Stimulated activated CD8-positive, alpha-beta memory T cell treated with anti-CD3 and anti-CD28 coated beads, Interleukin-7, amount 100 ng/mL, for 24 hours (primary cell): ENCODE data around the gene PPP1R1B.

Experiments used
- DNase-seq: peaks from one replicate; pipeline ENCODE4 v3.0.0-alpha.2; 2020; ENCODE audit warnings: low read depth

PPP1R1B gene

DNA sequence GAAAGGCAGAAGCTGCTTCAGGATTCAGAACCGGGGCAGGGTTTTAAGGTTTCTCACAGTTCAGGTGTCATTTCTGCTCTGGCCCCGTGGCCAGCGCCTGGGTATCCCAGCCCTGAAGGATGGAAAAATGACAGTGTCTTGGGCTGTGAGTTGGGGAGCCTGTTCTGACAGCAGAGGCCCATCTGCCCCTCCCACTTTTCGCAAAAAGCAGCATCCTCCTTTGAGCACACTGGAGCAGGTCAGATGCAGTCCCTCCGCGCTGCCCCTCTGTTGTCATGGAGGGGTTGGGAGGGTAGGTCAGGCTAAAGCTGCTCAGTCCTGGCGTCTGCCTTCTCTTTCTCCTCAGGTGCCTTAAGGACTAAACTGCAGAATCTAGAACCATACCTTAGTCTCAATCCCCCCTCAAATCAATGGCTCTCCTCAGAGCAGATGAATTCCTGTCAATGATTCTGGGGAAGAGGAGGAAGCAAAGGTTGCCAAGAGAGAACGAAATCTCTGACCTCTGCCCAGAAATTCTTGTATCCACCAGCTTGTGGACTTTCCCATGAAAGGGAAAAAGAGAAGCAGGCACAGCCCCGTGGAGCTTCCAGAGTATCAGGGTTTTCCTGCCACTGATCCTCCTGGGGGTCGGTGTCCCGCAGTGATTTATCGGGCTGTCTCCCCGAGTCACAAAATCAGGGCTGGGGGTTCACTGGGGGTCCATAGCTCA lies 26.3 kb upstream of the PPP1R1B start:
- no peak for DNase-seq

DNA sequence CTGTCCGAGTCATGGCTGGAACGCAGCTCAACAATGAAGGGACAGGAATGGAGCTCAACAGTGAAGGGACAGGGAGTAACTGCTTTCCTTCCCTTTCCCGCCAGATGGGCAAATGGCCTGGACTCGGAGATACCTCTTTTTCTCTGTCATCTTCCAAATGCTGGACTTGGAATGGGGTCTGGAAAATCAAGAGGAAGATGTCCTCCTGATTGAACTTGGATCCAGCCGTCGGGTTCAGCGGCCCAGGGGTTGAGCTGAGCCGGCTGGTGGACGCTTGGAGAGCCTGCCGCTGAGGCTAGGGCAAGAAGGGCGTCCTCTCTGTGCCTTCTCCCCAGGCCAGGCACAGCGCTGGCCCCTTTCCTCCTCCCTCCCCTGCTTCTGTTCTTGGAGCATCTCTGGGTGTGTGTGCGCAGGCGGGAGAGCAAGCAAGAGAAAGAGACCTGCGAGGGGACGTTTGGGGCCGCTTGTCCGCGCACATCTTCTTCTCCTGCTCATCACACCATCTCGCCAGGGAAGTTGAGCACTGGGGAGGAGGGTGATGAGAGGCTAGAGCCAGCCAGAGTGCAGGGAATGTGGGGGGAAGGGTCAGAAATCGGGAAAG lies 25.7 kb upstream of the PPP1R1B start:
- DNase-seq, result no peak

DNA sequence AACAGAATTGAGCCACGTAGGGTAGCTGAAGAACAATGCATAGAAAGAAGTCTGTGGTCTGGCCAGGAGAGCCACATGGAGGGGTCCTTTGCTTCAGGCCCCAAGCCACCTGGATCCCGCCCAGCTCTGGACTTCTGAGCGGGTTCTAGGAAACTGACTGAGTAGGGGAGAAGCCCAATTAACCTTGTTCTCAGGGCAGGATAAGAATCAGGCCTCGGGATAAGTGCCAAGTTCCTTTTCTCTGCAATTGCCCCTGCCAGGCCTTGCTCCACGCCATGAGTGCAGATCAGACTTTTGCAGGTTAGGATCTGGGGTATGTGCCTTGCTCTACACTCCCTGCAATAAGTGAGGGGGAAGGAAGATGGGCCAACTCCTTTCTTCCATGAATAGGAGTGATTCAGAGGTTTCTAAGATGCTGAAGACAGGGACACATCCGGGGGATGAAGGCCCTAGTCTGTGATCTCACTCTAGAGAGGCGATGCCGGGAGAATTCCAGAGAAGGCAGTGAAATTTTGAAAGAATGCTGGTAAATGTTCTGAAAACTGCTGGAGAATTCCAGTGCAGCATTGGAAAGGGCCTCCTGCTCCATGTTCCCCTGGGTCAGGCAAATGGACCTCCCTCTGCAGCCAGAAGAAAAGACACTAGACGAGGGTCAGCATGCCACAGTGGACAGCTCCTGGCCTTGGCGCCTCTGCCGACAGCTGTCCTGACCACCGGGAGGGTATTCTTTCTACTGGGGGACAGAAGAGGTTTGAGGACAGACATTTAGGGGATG lies 24.8 kb upstream of the PPP1R1B start:
- no peak for DNase-seq

DNA sequence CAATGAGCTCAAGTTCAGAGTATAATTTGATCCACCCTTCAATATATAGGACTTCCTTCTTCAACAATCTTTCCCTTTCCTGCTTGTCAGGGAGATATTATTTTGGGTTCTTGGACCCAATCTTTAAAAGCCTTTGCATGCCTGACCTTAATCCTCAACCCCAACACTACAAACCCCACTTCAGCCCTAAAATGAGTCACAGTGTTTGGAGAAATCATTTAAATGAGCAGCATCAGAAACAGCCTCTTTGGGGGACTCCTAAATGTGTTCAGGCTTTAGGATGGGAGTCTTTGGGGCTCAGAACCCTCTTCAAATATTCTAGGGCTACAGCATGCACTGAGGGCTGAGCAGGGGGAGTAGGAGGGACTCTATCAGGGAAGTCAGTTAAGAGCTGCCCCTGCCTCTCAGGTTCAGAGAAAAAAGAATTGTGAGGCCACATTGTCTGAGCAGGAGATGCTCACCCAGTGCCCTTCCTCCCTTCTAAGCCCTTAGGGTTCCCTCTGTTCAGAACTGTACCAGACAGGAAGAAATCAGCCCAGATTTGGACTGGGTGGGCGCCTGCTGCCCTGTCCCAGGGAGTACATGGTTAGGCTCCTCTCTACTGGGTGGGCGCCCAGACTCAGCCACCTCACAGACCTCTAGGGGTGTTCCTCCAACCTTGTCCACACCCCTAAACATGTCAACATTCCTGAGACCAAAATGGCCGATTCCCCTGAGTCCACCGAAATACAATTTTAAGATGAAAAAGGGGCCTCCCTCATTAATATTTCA lies 24.0 kb upstream of the PPP1R1B start:
- no peak for DNase-seq

DNA sequence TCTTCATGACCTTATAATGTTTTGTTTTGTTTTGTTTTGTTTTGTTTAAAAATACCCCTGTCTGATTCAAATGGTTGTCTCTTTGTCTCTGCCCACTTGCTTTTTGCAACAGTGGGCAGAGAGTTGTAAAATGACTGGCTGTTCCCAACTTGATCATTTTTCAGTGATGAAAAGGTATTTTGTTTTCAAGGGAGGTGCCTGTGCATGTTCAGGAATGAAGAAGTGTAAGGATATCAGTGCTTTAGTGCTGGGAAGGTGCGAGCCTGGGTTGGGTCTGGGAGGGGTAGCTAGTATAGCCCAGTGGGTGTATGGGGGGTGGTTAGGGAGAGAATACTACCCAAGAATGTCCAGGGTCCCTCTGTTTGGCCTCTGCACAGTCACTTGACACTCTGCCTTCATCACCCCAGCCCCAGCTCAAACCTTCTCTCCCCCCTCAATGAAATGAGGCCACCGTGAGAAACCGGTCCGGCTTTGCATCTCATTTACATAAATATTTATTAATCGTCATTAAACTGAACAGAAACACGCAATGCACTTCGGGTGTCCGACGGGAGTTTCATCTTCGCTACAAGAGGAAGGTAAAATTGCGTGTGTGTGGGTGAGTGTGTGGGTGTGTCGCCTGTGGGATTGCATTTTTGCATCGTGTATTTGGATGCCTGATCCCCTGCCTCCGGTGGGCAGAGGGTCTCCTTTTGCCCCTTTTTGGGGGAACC lies 23.3 kb upstream of the PPP1R1B start:
- no peak for DNase-seq

DNA sequence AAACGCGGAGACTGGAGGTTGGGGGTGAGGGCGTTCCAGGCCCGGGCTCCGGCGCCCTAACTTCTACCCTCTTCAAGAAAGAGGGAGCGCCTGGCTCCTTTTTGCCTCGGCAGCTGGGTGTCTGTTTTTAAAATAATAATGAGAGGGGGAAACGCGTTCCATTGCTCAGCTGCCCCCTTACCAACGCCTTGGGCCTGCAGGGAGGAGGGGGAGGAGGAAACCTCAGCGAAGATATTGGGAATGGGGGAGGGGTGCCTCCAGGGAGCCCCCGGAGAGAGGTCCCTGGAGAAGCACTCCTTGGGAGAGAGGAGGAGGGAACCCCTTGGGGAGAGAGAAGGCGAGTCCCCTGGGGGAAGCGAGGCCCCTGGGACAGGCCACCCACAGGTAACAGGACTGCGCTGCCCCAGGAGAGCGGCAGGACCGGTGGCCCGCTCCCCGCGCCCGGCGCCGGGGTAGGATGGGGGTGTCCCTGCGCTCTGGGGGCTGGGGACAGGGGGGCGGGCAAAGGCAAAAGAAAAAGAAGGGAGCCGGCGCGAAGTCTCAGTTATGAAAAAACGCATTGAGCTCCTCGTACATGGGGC lies 21.8 kb upstream of the PPP1R1B start:
- no peak for DNase-seq

DNA sequence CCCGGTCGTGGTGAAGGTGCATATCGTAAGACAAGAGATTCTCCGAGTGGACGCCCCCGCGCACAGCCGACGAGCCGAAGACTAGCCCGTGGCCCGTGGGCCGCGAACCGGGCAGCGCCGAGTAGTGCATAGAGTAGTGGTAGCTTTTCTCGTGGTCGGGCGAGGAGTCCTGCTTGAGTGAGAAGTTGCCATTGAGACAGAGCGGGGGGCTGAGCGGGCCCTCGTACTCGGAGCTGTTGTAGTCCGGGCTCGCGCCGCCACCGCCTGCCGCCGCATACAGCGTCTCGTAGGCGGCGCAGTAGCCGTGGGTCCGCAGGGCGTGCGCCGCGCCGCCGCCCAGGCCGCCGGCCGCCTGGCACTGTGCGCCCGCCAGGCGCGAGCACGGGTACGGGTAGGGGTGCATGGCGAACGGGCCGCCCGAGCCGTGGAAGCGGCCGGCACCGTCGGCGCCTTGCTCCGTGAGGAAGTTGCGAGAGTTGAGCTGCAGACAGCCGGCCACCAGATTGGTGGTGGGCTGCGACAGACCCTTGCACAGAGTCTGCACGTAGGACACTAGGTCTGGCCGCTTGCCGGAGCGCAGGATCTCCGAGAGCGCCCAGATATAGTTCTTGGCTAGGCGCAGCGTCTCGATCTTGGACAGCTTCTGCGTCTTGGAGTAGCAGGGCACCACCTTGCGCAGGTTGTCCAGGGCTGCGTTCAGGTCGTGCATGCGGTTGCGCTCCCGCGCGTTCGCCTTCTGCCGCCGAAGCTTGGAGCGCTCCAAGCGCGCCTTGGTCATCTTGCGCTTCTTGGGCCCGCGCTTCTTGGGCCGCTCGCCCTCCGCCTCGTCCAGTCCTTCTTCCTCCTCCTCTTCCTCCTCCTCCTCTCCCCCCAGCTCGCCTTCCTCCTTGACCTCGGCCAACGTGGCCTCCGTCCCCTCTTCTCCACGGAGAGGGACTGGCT lies 21.0 kb upstream of the PPP1R1B start:
- no peak for DNase-seq

DNA sequence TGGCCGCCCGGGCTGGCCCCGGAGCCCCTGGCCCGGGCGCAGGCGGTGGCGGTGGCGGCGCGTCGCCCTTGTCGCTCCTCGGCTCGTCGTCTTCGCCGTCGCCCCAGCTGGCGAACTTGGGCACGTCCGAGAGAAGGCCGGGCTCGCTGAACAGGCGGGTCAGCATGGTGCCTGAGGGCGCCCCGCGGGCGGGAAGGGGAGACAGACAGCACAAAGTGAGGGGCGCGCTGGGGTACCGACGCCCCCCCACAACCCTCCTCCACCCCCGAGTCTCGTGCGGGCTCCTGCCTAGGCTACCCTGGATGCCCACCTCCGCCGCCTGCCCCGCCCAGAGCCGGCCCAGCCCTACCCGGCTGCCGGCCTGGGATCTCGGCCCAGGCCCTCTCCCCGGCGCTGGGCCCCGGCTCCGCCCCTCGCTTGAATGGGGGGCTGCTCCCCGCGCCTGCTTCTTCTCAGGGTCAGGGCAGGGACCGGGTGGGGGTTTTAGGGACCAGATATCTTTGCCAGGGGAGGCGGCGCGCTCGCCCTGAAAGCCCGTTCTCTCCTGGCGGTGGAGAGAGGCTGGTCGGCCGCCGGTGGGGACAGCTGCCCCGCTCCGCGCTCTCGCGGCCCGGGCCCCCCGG lies 20.2 kb upstream of the PPP1R1B start:
- no peak for DNase-seq

DNA sequence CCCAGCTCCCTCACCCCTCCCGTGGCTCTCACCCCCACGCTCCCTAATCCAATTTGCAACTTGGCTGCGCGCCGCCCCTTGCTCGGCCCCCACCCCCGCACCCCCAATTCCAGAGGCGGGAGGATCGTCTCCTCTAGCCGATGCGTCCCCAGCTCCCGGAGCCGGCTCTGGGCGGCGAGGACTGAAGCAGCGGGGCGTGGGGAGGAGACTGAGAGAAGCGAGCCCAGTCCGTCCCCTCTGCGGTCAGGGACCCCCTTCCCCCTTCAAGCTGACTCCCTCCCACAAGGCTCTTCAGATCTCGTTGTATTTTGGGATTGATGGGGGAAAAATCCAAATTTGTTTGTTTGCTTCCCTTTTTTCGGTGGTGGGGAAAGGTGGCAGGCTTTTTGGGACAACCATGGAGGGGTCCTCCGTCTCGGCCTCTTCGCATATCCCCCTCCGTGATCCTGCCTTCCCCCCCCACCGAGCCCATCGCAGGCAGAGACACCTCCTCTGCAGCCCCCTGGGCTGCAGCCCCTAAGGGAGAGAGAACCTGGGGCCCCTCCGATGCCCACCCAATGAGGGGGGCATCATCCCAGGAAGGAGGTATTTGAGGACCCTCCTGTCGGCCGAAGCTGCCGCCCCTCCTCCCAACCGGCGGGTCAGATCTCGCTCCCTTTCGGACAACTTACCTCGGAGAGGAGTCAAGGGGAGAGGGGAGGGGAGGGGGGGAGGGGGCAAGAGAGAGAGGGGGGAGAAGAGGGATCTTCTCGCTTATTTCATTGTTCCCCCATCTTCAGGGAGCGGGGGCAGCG lies 19.5 kb upstream of the PPP1R1B start:
- DNase-seq, result no peak

DNA sequence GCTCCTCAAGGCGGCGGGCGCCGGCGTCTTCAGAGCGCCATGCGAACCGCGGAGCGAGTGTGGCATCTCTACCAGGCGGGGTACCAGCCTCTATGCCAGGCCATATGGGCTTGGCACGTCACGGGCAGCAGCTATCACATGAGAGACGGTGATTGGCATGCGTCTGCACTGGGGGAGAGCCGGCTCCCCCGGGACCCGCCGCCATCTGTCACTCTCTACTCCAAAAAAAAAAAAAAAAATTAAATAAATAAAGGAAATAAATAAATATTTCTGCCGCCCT lies 19.0 kb upstream of the PPP1R1B start, which contains the start of gene NEUROD2:
Gene NEUROD2, minus strand, starts transcription at position 70 of the 280 bp plus-strand sequence. CDS start 1,321 bp downstream, outside the sequence.
- DNase-seq, result no peak

DNA sequence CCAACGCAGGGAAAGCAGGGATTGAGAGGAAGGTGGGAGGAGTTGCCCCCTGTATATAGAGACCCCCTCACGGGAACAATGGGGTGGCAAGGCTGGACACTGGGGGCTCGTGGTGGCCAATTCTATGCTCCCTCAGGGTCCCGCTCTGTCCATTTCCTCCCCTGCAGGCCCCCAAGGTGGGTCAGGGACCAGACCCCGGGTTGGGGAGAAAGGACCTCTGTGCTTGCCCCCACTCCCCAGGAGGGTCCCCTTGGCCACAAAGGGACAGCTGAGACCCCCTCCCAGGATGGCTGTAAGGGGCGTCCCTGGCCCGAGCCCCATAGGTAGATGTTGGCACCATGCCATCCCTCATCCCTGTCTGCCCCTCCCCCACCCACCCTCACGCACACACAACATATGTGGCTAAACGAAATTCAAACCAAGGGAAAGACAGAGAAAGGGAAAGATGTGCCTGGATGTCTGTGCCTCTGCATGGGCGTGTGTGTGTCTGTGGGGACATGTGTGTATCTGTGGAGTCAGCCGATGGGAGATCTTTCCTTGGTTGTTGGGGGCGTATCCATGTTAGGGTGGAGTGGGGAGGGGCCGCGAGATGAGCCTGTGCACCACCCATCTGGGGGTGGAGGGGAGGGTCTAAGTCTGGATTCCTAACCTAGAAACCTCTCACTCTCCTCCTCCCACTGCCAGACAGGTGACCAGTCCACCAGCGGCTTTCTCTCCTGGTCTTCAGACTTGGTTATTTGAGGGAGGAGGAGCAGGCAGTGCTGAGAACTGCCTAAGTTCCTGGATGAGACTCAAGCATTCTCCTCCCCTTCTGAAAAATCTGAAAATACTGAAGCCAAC lies 18.4 kb upstream of the PPP1R1B start:
- no peak for DNase-seq

DNA sequence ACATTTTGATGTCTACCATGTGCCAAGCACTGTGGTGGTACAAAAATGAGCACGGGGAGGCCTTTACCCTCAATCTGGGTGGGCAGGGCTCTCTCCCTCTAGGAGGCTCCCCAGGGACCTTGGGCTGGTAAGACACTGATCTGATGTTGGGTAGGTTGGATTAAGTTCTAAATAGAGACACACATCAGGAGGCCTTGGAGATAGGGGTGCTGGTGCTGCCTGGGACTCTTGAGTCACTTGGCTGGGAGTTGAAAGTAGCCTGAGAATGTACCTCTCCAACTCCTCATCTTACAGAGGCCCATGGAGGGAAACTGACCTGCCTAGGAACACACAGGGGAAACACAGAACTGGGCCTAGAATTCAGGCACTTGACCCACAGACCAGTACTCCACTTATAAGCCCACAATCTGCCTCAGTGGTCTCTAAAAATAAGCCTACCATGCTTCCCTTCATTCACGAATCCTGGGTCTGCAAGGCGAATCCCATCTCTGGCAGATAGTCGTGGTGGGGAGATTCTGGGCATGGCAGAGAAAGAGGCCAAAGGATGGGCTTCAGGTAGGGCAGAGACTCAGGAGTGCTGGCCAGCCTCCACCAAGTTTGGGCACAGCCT lies 17.2 kb upstream of the PPP1R1B start:
- DNase-seq, result no peak

DNA sequence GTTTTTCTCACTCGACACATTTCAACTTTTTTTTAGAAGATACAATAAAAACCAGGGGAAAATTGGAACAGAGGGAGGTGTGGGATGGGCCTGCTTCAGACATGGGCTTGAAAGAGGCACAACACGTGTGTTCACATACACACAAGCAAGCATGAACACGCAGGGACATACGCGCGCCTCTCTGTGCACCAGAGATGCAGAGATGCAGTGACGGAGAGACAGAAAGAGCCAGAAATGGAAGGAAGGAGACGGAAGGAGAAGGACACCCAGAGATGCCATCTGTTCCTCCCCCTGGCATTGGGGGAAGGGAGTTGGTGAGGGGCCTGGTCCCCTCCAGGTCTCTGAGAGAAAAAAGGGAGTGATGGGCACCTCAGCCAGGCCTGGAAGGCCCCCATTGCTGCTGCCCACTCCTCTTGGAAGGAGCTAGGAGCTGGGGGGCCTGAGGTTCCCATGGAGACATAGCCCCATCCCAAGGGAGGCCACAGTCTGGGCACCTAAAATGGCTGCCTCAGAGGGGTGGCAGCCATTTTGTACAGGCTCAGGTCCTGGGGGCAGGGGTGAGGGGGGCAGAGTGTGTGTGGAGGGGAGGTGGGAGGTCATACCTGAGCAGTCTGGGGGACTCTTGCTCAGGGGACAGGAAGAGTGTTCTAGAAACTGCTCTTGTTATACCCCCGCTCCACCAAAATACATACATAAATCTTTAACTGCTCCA lies 15.2 kb upstream of the PPP1R1B start:
- no peak for DNase-seq

DNA sequence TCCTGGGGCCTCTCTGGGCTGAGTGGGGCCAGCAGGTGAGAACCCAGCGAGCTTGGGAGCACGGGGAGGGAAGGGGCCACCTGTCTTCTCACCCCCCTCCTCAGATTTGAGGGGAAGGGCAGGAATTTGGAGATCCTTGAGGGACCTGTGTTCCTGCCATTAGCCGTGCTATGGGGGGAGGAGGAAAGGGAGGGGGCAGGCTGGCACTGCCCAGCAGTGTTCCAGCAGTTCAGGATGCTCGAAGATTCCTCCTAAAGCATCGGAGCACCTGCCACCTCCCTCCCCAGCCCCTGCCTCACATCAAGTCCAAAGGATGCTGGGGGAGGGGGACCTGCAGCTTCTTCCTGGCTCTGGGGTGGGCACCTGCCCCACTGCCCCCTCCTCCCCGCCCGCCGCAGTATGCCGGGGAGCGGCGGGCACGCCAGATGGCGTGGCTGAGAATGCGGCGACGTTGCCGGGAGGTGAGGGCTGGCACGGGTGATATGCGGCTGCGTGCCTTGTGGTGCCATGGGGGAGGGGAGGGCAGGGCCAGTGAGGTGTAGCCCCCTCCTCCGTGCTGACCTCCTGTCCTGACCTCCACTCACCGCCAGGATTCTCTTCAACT lies 14.4 kb upstream of the PPP1R1B start:
- DNase-seq, result no peak

DNA sequence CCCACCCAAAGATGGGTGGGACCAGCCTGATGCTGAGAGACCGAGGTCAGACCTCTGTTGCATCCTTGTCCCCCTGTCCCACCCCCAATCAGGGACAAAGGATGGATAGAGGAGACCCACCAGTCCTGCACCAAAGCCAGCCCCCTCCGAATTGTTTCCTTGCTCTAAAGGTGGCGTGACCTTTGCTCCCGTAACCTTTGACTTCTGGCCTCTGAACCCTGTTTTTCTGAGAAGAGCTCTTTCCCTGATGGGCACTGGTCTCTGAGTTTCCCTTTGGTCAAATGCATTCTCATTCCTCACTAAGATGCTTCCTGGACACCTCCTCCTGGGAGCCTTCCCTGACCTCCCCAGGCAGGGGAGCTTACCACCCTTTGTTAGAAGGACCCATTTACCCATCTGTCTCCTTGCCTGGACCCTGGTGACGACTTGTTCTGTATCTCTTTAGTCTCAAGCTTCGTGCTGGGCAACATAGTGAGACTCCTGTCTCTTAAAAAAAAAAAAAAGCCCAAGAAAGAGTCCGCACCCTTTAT lies 13.8 kb upstream of the PPP1R1B start:
- no peak for DNase-seq

DNA sequence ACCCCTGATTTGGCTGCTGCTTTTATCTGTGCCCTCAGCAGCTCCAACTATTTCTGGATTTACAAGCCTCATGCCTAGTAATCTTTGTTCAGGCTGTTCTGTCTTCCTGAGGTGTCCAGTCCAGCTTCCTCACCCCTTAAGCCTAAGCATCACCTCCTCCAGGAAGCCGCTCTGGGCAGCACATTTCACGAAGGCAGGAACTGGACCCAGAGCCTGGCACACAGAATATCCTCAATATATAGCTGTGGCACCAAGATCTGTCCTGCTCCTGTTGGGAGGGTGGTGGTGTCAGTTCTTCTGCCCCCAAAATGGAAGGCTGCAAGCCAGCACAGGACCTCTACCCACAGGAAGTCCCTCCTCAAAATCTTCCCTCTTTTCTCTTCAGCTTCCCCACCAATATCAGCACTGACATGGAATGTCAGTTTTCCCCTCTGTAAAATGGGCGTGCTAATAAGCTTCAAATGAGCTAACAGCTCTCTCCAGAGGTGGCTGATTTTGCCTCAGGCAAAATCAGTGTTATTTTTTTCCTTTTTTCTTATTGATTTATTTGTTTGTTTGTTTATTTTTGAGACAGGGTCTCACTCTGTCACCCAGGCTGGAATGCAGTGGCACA lies 12.1 kb upstream of the PPP1R1B start:
- no peak for DNase-seq
